Liver (tissue), 9 donors: ENCODE measurements around the gene KRT25. TPM values are rescaled to one million over a fixed set of nuclear protein-coding genes. Genes with fewer than 3 reads are reported as not detected.

Experiments
- DNase-seq: peaks from one replicate; pipeline ENCODE4 v3.0.0-alpha.2; 2017; ENCODE audit warnings: low spot score
- H3K27ac ChIP-seq, 2 donors: one replicate each; pipeline ENCODE4 v1.7.0; 2013; ENCODE audit warnings: inconsistent platforms in 2 of 2, low read length in 2 of 2, control low read depth in 1 of 2, low read depth in 1 of 2, mild to moderate bottlenecking in 1 of 2
- H3K27me3 ChIP-seq, 4 donors: one replicate each; pipeline versions ENCODE4 v1.6.1 to v1.7.0; 2013; ENCODE audit warnings: low read length in 3 of 4, inconsistent platforms in 1 of 4, mild to moderate bottlenecking in 1 of 4, moderate library complexity in 1 of 4; ENCODE audit not compliant: control insufficient read depth in 4 of 4, insufficient read depth in 4 of 4
- H3K36me3 ChIP-seq, 4 donors: one replicate each; pipeline versions ENCODE4 v1.6.1 to v1.7.0; 2013; ENCODE audit warnings: low read length in 3 of 4, mild to moderate bottlenecking in 3 of 4, low read depth in 1 of 4, moderate library complexity in 1 of 4; ENCODE audit not compliant: control insufficient read depth in 4 of 4, insufficient read depth in 3 of 4
- H3K4me1 ChIP-seq, 4 donors: one replicate each; pipeline versions ENCODE4 v1.6.1 to v1.7.0; 2013; ENCODE audit warnings: low read length in 3 of 4, mild to moderate bottlenecking in 3 of 4, moderate library complexity in 1 of 4; ENCODE audit not compliant: control insufficient read depth in 4 of 4, insufficient read depth in 4 of 4
- H3K4me3 ChIP-seq, 3 donors: one replicate each; pipeline versions ENCODE4 v1.6.1 to v1.7.0; 2013; ENCODE audit warnings: low read length in 3 of 3, control low read depth in 1 of 3, low read depth in 1 of 3, mild to moderate bottlenecking in 1 of 3
- H3K9ac ChIP-seq, 2 donors: one replicate each; pipeline ENCODE4 v1.7.0; 2013; ENCODE audit warnings: low read length in 2 of 2, mild to moderate bottlenecking in 2 of 2, moderate library complexity in 2 of 2, control low read depth in 1 of 2, low read depth in 1 of 2
- H3K9me3 ChIP-seq, 4 donors: one replicate each; pipeline versions ENCODE4 v1.6.1 to v1.7.0; 2013; ENCODE audit warnings: low read length in 3 of 4; ENCODE audit not compliant: control insufficient read depth in 4 of 4
- CTCF ChIP-seq: fragments of 150-350 bp; IDR thresholded peaks from 2 replicates; pipeline ENCODE4 v1.5.1; 2017; ENCODE audit warnings: improper control_type of control experiment, low read depth, low read length; ENCODE audit not compliant: missing input control
- EGR1 ChIP-seq, 2 donors: IDR thresholded peaks; 2 replicates each; pipeline ENCODE4 v1.6.1; 2016 to 2018; ENCODE audit warnings: antibody characterized with exemption in 2 of 2, low read depth in 2 of 2
- FOXA1 ChIP-seq: IDR thresholded peaks from 2 replicates; pipeline ENCODE4 v1.6.1; 2016; ENCODE audit warnings: antibody characterized with exemption
- FOXA2 ChIP-seq: IDR thresholded peaks from 2 replicates; pipeline ENCODE4 v1.6.1; 2016; ENCODE audit warnings: antibody characterized with exemption
- HNF4A ChIP-seq, 2 donors: conservative IDR thresholded peaks; 2 replicates each; pipeline ENCODE4 v1.6.1; 2016; ENCODE audit warnings: antibody characterized with exemption in 2 of 2, mild to moderate bottlenecking in 2 of 2
- HNF4G ChIP-seq: IDR thresholded peaks from 2 replicates; pipeline ENCODE4 v1.6.1; 2016; ENCODE audit warnings: antibody characterized with exemption
- JUND ChIP-seq, 2 donors: IDR thresholded peaks; 2 replicates each; pipeline ENCODE4 v1.6.1; 2016; ENCODE audit warnings: antibody characterized with exemption in 2 of 2
- MAX ChIP-seq: IDR thresholded peaks from 2 replicates; pipeline ENCODE4 v1.6.1; 2016; ENCODE audit warnings: antibody characterized with exemption
- NR2F2 ChIP-seq: IDR thresholded peaks from 2 replicates; pipeline ENCODE4 v1.6.1; 2016; ENCODE audit warnings: antibody characterized with exemption
- RAD21 ChIP-seq, 2 donors: IDR thresholded peaks; 2 replicates each; pipeline ENCODE4 v1.6.1; 2016; ENCODE audit warnings: antibody characterized with exemption in 2 of 2, mild to moderate bottlenecking in 2 of 2
- REST ChIP-seq: IDR thresholded peaks from 2 replicates; pipeline ENCODE4 v1.6.1; 2016; ENCODE audit warnings: antibody characterized with exemption, mild to moderate bottlenecking
- RXRA ChIP-seq, 2 donors: IDR thresholded peaks; 2 replicates each; pipeline ENCODE4 v1.6.1; 2017 to 2018; ENCODE audit warnings: antibody characterized with exemption in 2 of 2, mild to moderate bottlenecking in 1 of 2
- SP1 ChIP-seq: IDR thresholded peaks from 2 replicates; pipeline ENCODE4 v1.6.1; 2018; ENCODE audit warnings: antibody characterized with exemption, mild to moderate bottlenecking
- YY1 ChIP-seq: IDR thresholded peaks from 2 replicates; pipeline ENCODE4 v1.6.1; 2016; ENCODE audit warnings: antibody characterized with exemption, mild to moderate bottlenecking
- WGBS: extraction: QIAGEN DNeasy Blood & Tissue Kit; methylation state at CpG from one replicate; pipeline ENCODE4 v1.1.7; 2013; 5-methylcytosine and 5-hydroxymethylcytosine counted together
- polyA plus RNA-seq, 2 donors: library from polyadenylated mRNA; stranded (reverse) in 1 of 2; unstranded in 1 of 2; fragments of 200-250 nt in 1 of 2; fragments of >200 nt in 1 of 2; fragmentation: Nextera tagmentation in 1 of 2; extraction: Ambion mirVana in 1 of 2; gene quantifications; one replicate each; pipeline versions ENCODE4 v1.2.1 to v1.2.3, GENCODE V29; 2013 to 2015
- total RNA-seq, 2 donors: library from RNA; depleted of rRNA; stranded (reverse); fragments of >200 nt; gene quantifications; one replicate each; pipeline ENCODE4 v1.2.3, GENCODE V29; 2014
- TF ChIP-seq, protein P1 (sequence below): IDR thresholded peaks from 2 replicates; pipeline ENCODE4 v1.6.1; 2016; ENCODE audit warnings: antibody characterized with exemption
- donor health status: healthy.
- donor health status: healthy.
- donor health status: healthy.
- donor health status: healthy.
- donor health status: healthy.

Gene KRT25, protein sequence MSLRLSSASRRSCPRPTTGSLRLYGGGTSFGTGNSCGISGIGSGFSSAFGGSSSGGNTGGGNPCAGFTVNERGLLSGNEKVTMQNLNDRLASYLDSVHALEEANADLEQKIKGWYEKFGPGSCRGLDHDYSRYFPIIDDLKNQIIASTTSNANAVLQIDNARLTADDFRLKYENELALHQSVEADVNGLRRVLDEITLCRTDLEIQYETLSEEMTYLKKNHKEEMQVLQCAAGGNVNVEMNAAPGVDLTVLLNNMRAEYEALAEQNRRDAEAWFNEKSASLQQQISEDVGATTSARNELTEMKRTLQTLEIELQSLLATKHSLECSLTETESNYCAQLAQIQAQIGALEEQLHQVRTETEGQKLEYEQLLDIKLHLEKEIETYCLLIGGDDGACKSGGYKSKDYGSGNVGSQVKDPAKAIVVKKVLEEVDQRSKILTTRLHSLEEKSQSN
- total RNA-seq (not detected), polyA plus RNA-seq (not detected)

DNA sequence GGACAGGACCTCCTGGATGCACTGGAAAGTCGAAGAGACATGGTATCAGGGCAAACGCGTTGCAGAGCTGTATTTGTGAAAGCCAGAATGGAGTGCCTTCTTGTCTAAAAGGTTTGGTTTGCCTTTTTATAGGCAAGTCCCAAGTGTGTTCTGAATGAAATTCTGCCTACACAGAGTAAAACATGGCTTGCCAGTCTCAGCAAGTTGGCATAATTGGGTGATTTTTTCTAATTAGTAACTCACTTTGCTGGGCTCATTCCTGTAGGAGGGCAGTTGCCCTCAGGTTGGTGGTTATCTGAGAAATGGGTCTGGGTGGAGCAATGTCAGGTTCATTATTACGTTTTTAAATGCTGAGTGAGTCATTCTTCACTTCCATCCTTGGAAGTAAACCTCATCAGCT, at the start of gene KRT25:
TSS of gene KRT25 (minus strand) at position 101 of the 400 bp plus-strand sequence. CDS start at position 41, 60 bp downstream.
- no peak for DNase-seq
- WGBS: 69% methylated on average over 4 of the region's 4 CpGs
- H3K4me3 ChIP-seq: no peak within 1 kb of the TSS
- H3K27me3 ChIP-seq: peaks cover 0 to 4% (median 0%) of the 10 kb centered on the region in 4 donors
- peaks cover 0 to 16% (median 3%) of the 10 kb centered on the region in 4 donors for H3K9me3 ChIP-seq
- TF ChIP-seq EGR1 (IDR thresholded peaks at IDR 0.05; ENCODE audit: low read depth in 2 of 2) (no peak), RAD21 (IDR thresholded peaks at IDR 0.05) (no peak), MAX (no peak), CTCF (no peak), REST (no peak), YY1 (no peak)
- H3K4me1 ChIP-seq: no peaks in the 10 kb centered on the region
- no peak within 1 kb of the TSS for H3K9ac ChIP-seq
- H3K36me3 ChIP-seq: no peaks in the 10 kb centered on the region
- no peak within 1 kb of the TSS for H3K27ac ChIP-seq

DNA sequence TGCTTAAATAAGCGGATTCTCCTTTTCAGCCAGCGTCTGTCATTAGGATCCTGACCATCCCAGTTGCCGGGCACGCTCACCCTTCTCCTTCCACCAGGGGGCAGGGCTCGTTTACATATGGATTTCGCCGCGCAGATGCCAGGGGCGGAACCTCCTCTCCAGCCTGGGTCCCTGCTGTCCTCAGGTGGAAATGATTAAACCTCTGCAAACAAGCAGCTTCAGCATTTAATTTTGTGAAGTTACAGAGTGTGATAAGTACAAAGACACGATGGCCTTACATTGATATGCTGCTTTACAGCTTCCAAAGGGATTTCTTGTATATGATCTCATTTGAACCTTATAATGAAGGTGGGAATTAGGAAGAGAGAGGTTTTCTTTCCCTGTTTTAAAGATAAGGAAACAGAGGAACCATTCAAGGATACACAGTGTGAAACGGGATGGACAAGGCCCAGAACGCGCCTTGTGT, 48.5 kb upstream of the KRT25 start:
- H3K27ac ChIP-seq: no peak overlapping the region
- peaks cover 0 to 16% (median 1%) of the 10 kb centered on the region in 4 donors for H3K27me3 ChIP-seq
- H3K36me3 ChIP-seq: no peaks in the 10 kb centered on the region
- no peaks in the 10 kb centered on the region for H3K9me3 ChIP-seq
- no peak overlapping the region for H3K4me3 ChIP-seq
- DNase-seq: peak; percentile 80
- peaks cover 0 to 6% (median 2%) of the 10 kb centered on the region in 4 donors for H3K4me1 ChIP-seq
- TF ChIP-seq CTCF (peak; percentile 90), NR2F2 (no peak), YY1 (peak; percentile 21), FOXA2 (no peak), HNF4G (no peak), SP1 (peak; percentile 19), RXRA (IDR thresholded peaks at IDR 0.05) (peak in 1 of 2 donors; percentile 25), RAD21 (IDR thresholded peaks at IDR 0.05) (peak; percentile 94 to 97), MAX (peak; percentile 14), FOXA1 (no peak), EGR1 (IDR thresholded peaks at IDR 0.05; ENCODE audit: low read depth in 2 of 2) (no peak), HNF4A (conservative IDR thresholded peaks at IDR 0.05) (peak in 1 of 2 donors; percentile 8), JUND (IDR thresholded peaks at IDR 0.05) (no peak)
- TF ChIP-seq, protein P1, sequence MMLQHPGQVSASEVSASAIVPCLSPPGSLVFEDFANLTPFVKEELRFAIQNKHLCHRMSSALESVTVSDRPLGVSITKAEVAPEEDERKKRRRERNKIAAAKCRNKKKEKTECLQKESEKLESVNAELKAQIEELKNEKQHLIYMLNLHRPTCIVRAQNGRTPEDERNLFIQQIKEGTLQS: no peak
- WGBS: 12% methylated on average over 13 of the region's 13 CpGs
- H3K9ac ChIP-seq: no peak overlapping the region
